ENCODE measurements around the gene CDKAL1.

The CDKAL1 gene

DNA sequence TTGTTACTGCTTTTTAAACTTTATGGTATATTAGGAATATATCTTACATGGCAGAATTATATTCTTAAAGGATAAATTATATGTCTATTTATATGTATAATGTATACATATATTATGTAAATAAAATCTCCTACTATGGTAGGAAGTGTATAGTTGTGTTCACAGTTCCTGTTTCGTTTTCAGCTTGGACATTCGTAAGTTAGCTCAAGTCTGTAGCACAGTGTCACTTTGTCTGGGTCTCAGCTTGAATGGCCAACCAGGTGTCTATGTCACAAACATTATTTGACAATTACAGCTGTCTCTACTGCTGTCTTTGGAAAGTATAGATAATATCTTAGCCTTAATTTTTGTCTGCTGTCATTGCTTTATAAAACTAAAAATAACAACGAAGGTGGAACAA, 303.9 kb downstream of the CDKAL1 start:
- Histone ChIP-seq H3K4me2 (ENCODE audit: insufficient read depth, low read length) (no peak overlapping the region), H3K36me3 (ENCODE audit: insufficient read depth, low read length) (no peaks in the 10 kb centered on the region), H2AFZ (ENCODE audit: low read depth, low read length) (no peak overlapping the region), H3K27ac (ENCODE audit: low read length) (no peak overlapping the region), H3K4me3 (ENCODE audit: low read depth in 1 of 2, low read length in 2 of 2) (no peak overlapping the region), H3K4me1 (ENCODE audit: insufficient read depth, low read length) (peaks cover 69% of the 10 kb centered on the region), H3K9me3 (ENCODE audit: insufficient read depth, low read length, severe bottlenecking) (no peaks in the 10 kb centered on the region), H4K20me1 (ENCODE audit: insufficient read depth, low read length) (no peaks in the 10 kb centered on the region), H3K9ac (ENCODE audit: low read depth, low read length) (no peak overlapping the region), H3K27me3 (ENCODE audit: insufficient read depth, low read length, poor library complexity) (no peaks in the 10 kb centered on the region), H3K79me2 (ENCODE audit: insufficient read depth, low read length) (no peaks in the 10 kb centered on the region)
- ATAC-seq (ENCODE audit: insufficient read depth, low read depth) = no peak
- no peak for DNase-seq
- TF ChIP-seq, protein P1, sequence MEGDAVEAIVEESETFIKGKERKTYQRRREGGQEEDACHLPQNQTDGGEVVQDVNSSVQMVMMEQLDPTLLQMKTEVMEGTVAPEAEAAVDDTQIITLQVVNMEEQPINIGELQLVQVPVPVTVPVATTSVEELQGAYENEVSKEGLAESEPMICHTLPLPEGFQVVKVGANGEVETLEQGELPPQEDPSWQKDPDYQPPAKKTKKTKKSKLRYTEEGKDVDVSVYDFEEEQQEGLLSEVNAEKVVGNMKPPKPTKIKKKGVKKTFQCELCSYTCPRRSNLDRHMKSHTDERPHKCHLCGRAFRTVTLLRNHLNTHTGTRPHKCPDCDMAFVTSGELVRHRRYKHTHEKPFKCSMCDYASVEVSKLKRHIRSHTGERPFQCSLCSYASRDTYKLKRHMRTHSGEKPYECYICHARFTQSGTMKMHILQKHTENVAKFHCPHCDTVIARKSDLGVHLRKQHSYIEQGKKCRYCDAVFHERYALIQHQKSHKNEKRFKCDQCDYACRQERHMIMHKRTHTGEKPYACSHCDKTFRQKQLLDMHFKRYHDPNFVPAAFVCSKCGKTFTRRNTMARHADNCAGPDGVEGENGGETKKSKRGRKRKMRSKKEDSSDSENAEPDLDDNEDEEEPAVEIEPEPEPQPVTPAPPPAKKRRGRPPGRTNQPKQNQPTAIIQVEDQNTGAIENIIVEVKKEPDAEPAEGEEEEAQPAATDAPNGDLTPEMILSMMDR (IDR thresholded peaks at IDR 0.05; ENCODE audit: borderline replicate concordance, extremely low read depth, low read length, poor library complexity, severe bottlenecking) = no peak
- no peak for TF ChIP-seq EZH2 (IDR thresholded peaks at IDR 0.05; ENCODE audit: borderline replicate concordance, low read depth, low read length, severe bottlenecking)

DNA sequence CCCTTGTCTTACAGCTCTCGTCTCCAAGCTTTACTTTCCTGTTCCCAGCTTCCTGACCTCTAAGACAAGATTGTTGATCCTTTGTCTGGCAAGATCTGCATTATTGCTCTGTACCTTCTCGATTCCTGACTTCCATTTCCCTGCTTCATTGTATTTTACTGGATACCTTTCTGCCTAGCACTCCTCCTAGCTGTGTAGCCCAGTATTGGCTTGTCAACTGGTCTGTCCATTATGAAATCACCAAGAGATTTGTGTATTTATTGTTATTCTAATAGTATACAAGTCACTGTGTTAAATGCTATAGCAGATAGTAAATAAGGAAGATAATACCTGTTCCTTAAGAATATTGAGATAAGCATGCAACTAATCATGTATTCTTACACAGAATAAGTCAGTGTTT, 305.4 kb downstream of the CDKAL1 start:
- Histone ChIP-seq H3K4me1 (ENCODE audit: insufficient read depth, low read length) (peaks cover 57% of the 10 kb centered on the region), H2AFZ (ENCODE audit: low read depth, low read length) (no peak overlapping the region), H3K9me3 (ENCODE audit: insufficient read depth, low read length, severe bottlenecking) (no peaks in the 10 kb centered on the region), H3K9ac (ENCODE audit: low read depth, low read length) (no peak overlapping the region), H3K27ac (ENCODE audit: low read length) (no peak overlapping the region; the same call in 1 of the 2 replicates), H3K79me2 (ENCODE audit: insufficient read depth, low read length) (no peaks in the 10 kb centered on the region), H3K36me3 (ENCODE audit: insufficient read depth, low read length) (no peaks in the 10 kb centered on the region), H4K20me1 (ENCODE audit: insufficient read depth, low read length) (no peaks in the 10 kb centered on the region), H3K27me3 (ENCODE audit: insufficient read depth, low read length, poor library complexity) (no peaks in the 10 kb centered on the region), H3K4me3 (ENCODE audit: low read depth in 1 of 2, low read length in 2 of 2) (no peak overlapping the region), H3K4me2 (ENCODE audit: insufficient read depth, low read length) (no peak overlapping the region)
- DNase-seq = no peak
- TF ChIP-seq EZH2 (IDR thresholded peaks at IDR 0.05; ENCODE audit: borderline replicate concordance, low read depth, low read length, severe bottlenecking) = no peak
- TF ChIP-seq, protein P1 (IDR thresholded peaks at IDR 0.05; ENCODE audit: borderline replicate concordance, extremely low read depth, low read length, poor library complexity, severe bottlenecking) = peak; percentile 24
- ATAC-seq (ENCODE audit: insufficient read depth, low read depth) = no peak

DNA sequence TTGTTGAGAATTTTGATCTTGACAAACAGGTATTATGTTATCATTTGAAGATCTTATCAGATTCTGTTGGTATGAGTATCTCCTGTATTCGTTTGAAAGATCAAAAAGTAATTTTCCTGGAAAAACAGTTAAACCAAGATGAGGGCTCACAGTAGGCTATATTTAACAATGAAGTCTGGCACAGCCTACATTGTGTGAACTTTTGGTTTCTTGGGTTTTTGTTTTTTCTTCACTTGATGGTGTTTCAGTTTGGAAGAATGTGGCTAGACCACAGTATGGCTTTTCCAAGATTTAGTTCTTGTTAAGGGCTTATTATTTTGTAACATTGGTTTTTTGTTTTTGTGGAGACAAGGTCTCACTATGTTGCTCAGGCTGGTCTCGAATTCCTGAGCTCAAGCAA, 306.4 kb downstream of the CDKAL1 start:
- H3K9ac ChIP-seq (ENCODE audit: low read depth, low read length) = no peak overlapping the region
- H3K36me3 ChIP-seq (ENCODE audit: insufficient read depth, low read length) = no peaks in the 10 kb centered on the region
- H3K27ac ChIP-seq (ENCODE audit: low read length) = peak overlapping the region; percentile 58
- no peaks in the 10 kb centered on the region for H3K27me3 ChIP-seq (ENCODE audit: insufficient read depth, low read length, poor library complexity)
- H3K4me1 ChIP-seq (ENCODE audit: insufficient read depth, low read length) = peaks cover 52% of the 10 kb centered on the region
- DNase-seq = peak; percentile 25
- ATAC-seq (ENCODE audit: insufficient read depth, low read depth) = peak; percentile 84
- peak overlapping the region; percentile 25 for H3K4me2 ChIP-seq (ENCODE audit: insufficient read depth, low read length)
- no peak overlapping the region for H3K4me3 ChIP-seq (ENCODE audit: low read depth in 1 of 2, low read length in 2 of 2)
- no peaks in the 10 kb centered on the region for H3K9me3 ChIP-seq (ENCODE audit: insufficient read depth, low read length, severe bottlenecking)
- H2AFZ ChIP-seq (ENCODE audit: low read depth, low read length) = no peak overlapping the region
- no peak for TF ChIP-seq EZH2 (IDR thresholded peaks at IDR 0.05; ENCODE audit: borderline replicate concordance, low read depth, low read length, severe bottlenecking)
- TF ChIP-seq, protein P1 (IDR thresholded peaks at IDR 0.05; ENCODE audit: borderline replicate concordance, extremely low read depth, low read length, poor library complexity, severe bottlenecking) = no peak
- no peaks in the 10 kb centered on the region for H3K79me2 ChIP-seq (ENCODE audit: insufficient read depth, low read length)
- no peaks in the 10 kb centered on the region for H4K20me1 ChIP-seq (ENCODE audit: insufficient read depth, low read length)

DNA sequence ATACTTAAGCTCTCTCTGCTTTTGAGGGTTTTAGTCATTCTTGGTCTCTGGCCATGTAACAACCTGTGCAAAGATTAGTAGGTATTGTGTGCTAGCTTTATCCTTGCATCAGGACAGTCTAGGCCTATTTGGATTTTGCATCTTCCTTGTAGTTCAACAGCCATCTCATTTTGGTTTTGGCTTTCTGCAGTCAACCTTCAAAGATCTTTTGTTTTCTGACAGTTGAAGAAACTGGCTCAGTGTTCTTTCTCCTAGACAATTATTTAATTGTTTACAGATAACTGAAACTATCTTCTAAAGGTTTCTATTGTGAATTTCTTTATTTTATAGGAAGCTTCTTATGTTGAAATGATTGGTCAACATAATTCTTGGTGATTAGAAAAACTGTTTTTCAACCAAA, 307.5 kb downstream of the CDKAL1 start:
- TF ChIP-seq, protein P1 (IDR thresholded peaks at IDR 0.05; ENCODE audit: borderline replicate concordance, extremely low read depth, low read length, poor library complexity, severe bottlenecking) = no peak
- TF ChIP-seq EZH2 (IDR thresholded peaks at IDR 0.05; ENCODE audit: borderline replicate concordance, low read depth, low read length, severe bottlenecking) = no peak
- Histone ChIP-seq H3K9me3 (ENCODE audit: insufficient read depth, low read length, severe bottlenecking) (no peaks in the 10 kb centered on the region), H3K9ac (ENCODE audit: low read depth, low read length) (no peak overlapping the region), H2AFZ (ENCODE audit: low read depth, low read length) (no peak overlapping the region), H3K4me3 (ENCODE audit: low read depth in 1 of 2, low read length in 2 of 2) (no peak overlapping the region), H3K4me1 (ENCODE audit: insufficient read depth, low read length) (peaks cover 53% of the 10 kb centered on the region), H3K27ac (ENCODE audit: low read length) (no peak overlapping the region), H3K27me3 (ENCODE audit: insufficient read depth, low read length, poor library complexity) (no peaks in the 10 kb centered on the region), H3K79me2 (ENCODE audit: insufficient read depth, low read length) (no peaks in the 10 kb centered on the region), H3K36me3 (ENCODE audit: insufficient read depth, low read length) (no peaks in the 10 kb centered on the region), H4K20me1 (ENCODE audit: insufficient read depth, low read length) (no peaks in the 10 kb centered on the region), H3K4me2 (ENCODE audit: insufficient read depth, low read length) (no peak overlapping the region)
- no peak for ATAC-seq (ENCODE audit: insufficient read depth, low read depth)
- no peak for DNase-seq

All from DND-41 (cell line).